Peyer's patch (tissue), 4 donors: ENCODE results near the gene AMER3.

ENCODE experiments used
- POLR2A ChIP-seq, 2 donors: fragments of 450-650 bp; IDR thresholded peaks; one replicate each; pipeline ENCODE4 v1.5.1; 2017; ENCODE audit warnings: antibody characterized with exemption in 2 of 2, mild to moderate bottlenecking in 2 of 2, moderate library complexity in 2 of 2
- TF ChIP-seq, protein P1 (sequence below), 6 experiments: fragments of 450-650 bp in 4 of 6; fragments of 200-600 bp in 2 of 6; sonication (generic) in 1 of 6; IDR thresholded peaks; one replicate each; pipeline ENCODE4 v1.5.1; 2017 to 2019; ENCODE audit warnings: antibody characterized with exemption in 6 of 6, mild to moderate bottlenecking in 3 of 6, moderate library complexity in 1 of 6

DNA sequence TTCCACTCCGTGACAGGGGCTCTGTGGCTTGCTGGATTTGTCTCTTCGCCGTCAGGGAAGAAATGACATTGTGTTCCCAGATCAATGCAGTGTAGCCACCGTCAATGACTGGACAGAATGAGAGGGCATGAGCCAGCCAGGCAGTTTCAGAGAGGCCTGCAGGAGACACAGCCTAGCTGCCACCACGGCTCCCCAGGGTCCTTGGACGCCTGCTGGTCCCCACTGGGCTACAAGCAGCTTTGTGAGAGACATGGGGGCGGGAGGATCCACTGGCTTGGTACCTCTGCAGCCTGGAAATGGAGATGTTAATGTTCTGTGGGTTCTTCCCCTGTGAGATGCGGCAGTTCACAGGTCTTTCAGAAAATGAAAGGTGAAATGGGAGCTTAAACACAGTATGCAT is 12.1 kb upstream of the AMER3 start:
- TF ChIP-seq, protein P1, sequence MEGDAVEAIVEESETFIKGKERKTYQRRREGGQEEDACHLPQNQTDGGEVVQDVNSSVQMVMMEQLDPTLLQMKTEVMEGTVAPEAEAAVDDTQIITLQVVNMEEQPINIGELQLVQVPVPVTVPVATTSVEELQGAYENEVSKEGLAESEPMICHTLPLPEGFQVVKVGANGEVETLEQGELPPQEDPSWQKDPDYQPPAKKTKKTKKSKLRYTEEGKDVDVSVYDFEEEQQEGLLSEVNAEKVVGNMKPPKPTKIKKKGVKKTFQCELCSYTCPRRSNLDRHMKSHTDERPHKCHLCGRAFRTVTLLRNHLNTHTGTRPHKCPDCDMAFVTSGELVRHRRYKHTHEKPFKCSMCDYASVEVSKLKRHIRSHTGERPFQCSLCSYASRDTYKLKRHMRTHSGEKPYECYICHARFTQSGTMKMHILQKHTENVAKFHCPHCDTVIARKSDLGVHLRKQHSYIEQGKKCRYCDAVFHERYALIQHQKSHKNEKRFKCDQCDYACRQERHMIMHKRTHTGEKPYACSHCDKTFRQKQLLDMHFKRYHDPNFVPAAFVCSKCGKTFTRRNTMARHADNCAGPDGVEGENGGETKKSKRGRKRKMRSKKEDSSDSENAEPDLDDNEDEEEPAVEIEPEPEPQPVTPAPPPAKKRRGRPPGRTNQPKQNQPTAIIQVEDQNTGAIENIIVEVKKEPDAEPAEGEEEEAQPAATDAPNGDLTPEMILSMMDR (IDR thresholded peaks at IDR 0.05), result no peak
- no peak for TF ChIP-seq POLR2A (IDR thresholded peaks at IDR 0.05)
